ENCODE measurements around the gene SULT1C4. TPM values are rescaled to one million over a fixed set of nuclear protein-coding genes. Genes with fewer than 3 reads are reported as not detected.

Gene SULT1C4
- polyA plus RNA-seq, 1 of the 3 experiments (the other 2 are of a cell fraction) = 0.18 TPM

DNA sequence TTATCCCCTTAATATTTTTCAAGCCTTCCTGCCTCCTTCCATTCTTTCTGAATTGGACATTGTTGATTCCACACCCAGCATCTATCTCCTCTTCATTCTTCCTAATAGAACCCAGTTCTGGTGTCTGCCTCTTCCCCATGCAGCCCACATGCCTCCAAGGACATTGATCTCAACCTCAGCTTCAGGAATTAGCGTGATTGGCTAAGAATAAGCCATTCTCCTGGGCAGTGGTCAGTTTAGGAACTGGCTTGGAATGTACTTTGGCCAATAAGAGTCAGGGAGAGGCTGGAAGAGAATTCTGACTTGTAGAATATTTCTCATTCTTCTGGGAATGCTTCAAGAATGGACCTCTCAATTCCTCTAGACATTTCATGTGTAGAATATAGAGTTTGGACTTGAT, 45.3 kb downstream of the SULT1C4 start:
- H3K4me3 ChIP-seq (ENCODE audit: low read depth in 2 of 2, low read length in 1 of 2) = no peak overlapping the region
- TF ChIP-seq YY1 (IDR thresholded peaks at IDR 0.05; ENCODE audit: low read depth) (no peak), SMC3 (IDR thresholded peaks at IDR 0.05; ENCODE audit: low read depth, low read length) (no peak), RXRA (IDR thresholded peaks at IDR 0.05; ENCODE audit: borderline replicate concordance, low read depth) (no peak), FOXM1 (IDR thresholded peaks at IDR 0.05; ENCODE audit: low read depth) (no peak), GABPA (IDR thresholded peaks at IDR 0.05; ENCODE audit: low read depth) (no peak), NRF1 (IDR thresholded peaks at IDR 0.05; ENCODE audit: low read depth, low read length) (no peak), MEF2A (IDR thresholded peaks at IDR 0.05; ENCODE audit: borderline replicate concordance, low read depth) (no peak), RFX5 (IDR thresholded peaks at IDR 0.05; ENCODE audit: low read length) (no peak), EP300 (IDR thresholded peaks at IDR 0.05; ENCODE audit: borderline replicate concordance in 1 of 2, low read depth in 1 of 2, low read length in 1 of 2) (no peak), RCOR1 (IDR thresholded peaks at IDR 0.05; ENCODE audit: low read length) (no peak)
- TF ChIP-seq, protein P1, sequence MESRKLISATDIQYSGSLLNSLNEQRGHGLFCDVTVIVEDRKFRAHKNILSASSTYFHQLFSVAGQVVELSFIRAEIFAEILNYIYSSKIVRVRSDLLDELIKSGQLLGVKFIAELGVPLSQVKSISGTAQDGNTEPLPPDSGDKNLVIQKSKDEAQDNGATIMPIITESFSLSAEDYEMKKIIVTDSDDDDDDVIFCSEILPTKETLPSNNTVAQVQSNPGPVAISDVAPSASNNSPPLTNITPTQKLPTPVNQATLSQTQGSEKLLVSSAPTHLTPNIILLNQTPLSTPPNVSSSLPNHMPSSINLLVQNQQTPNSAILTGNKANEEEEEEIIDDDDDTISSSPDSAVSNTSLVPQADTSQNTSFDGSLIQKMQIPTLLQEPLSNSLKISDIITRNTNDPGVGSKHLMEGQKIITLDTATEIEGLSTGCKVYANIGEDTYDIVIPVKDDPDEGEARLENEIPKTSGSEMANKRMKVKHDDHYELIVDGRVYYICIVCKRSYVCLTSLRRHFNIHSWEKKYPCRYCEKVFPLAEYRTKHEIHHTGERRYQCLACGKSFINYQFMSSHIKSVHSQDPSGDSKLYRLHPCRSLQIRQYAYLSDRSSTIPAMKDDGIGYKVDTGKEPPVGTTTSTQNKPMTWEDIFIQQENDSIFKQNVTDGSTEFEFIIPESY (IDR thresholded peaks at IDR 0.05; ENCODE audit: borderline replicate concordance, low read depth) = no peak
- TF ChIP-seq, protein P2, sequence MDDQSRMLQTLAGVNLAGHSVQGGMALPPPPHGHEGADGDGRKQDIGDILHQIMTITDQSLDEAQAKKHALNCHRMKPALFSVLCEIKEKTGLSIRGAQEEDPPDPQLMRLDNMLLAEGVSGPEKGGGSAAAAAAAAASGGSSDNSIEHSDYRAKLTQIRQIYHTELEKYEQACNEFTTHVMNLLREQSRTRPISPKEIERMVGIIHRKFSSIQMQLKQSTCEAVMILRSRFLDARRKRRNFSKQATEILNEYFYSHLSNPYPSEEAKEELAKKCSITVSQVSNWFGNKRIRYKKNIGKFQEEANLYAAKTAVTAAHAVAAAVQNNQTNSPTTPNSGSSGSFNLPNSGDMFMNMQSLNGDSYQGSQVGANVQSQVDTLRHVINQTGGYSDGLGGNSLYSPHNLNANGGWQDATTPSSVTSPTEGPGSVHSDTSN (IDR thresholded peaks at IDR 0.05) = no peak
- H4K20me1 ChIP-seq (ENCODE audit: insufficient read depth) = no peaks in the 10 kb centered on the region
- no peak overlapping the region for H3K9ac ChIP-seq
- no peaks in the 10 kb centered on the region for H3K4me1 ChIP-seq (ENCODE audit: control insufficient read depth in 1 of 2, insufficient read depth in 2 of 2, low read depth in 1 of 2, low read length in 1 of 2)
- no peaks in the 10 kb centered on the region for H3K36me3 ChIP-seq (replicated peaks in 1 of 2; ENCODE audit: control insufficient read depth in 1 of 2, insufficient read depth in 2 of 2, low read length in 1 of 2)
- H3K9me2 ChIP-seq = no peaks in the 10 kb centered on the region
- ChIA-PET CTCF (no interaction called here), POLR2A (no interaction called here)
- H3F3A ChIP-seq (replicated peaks; ENCODE audit: insufficient read depth) = no peaks in the 10 kb centered on the region
- 38% methylated on average over 1 of the region's 1 CpG for WGBS (ENCODE audit: low lambda C conversion rate)
- H3K79me2 ChIP-seq (ENCODE audit: insufficient read depth) = no peaks in the 10 kb centered on the region
- H3K9me3 ChIP-seq = no peaks in the 10 kb centered on the region
- no peak overlapping the region for H3K4me2 ChIP-seq
- H2AFZ ChIP-seq (ENCODE audit: low read depth) = no peak overlapping the region
- no peak overlapping the region for H3K27ac ChIP-seq (ENCODE audit: low read depth in 2 of 2, low read length in 1 of 2)
- H3K27me3 ChIP-seq (ENCODE audit: insufficient read depth) = no peaks in the 10 kb centered on the region
- no peak for DNase-seq

DNA sequence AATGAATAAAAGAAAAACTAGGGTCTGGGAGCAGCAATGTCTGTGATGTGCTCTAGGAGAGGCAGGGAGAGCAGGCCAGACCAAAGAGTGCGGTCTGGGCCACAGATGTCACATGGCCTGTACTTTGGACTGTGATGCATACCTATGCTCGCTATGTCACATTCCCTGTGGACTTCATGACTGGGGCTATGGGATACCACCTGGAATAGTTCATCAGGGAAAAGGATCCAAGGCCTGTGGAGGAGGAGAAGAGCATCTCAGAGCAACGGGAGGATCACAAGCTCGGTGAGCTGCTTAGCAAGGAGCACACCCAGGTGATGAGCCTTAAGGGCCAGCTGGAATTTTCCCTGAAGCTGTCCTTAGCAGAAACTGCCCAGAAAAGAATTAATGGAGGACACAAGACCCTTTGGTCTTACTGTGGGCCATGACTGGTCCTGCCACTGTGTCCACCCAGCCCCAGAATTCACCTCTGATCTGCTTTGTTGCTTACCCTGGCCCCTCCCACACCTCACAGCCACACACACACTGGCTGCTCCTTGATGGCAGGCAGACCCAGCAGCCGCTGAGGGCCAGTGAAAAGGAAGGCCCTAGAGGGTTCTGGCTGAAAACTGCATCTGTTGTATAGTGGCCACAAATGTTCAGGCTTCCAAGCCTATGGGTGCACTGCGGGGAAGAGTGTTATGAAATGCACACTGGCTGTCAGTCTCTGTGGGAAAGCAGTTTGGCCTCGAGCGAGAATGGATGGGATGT, 45.9 kb downstream of the SULT1C4 start:
- H3K4me3 ChIP-seq (ENCODE audit: low read depth in 2 of 2, low read length in 1 of 2) = no peak overlapping the region
- no peaks in the 10 kb centered on the region for H3K27me3 ChIP-seq (ENCODE audit: insufficient read depth)
- CTCF ChIA-PET = no interaction called here
- no peak for TF ChIP-seq MXI1 (IDR thresholded peaks at IDR 0.05; ENCODE audit: low read depth, low read length)
- no peak for TF ChIP-seq TAF1 (IDR thresholded peaks at IDR 0.05; ENCODE audit: borderline replicate concordance, low read depth, low read length)
- TF ChIP-seq EP300 (IDR thresholded peaks at IDR 0.05; ENCODE audit: borderline replicate concordance in 1 of 2, low read depth in 1 of 2, low read length in 1 of 2) = no peak
- no peak for TF ChIP-seq RXRA (IDR thresholded peaks at IDR 0.05; ENCODE audit: borderline replicate concordance, low read depth)
- TF ChIP-seq CHD2 (IDR thresholded peaks at IDR 0.05; ENCODE audit: low read length, partially characterized antibody) = no peak
- TF ChIP-seq ELF1 (IDR thresholded peaks at IDR 0.05) = no peak
- TF ChIP-seq, protein P2 (IDR thresholded peaks at IDR 0.05) = no peak
- no peak for TF ChIP-seq GATA2 (CRISPR knock-in tag; IDR thresholded peaks at IDR 0.05)
- H3K4me1 ChIP-seq (ENCODE audit: control insufficient read depth in 1 of 2, insufficient read depth in 2 of 2, low read depth in 1 of 2, low read length in 1 of 2) = no peaks in the 10 kb centered on the region
- H3K4me2 ChIP-seq = no peak overlapping the region
- 87% methylated on average over 8 of the region's 8 CpGs for WGBS (ENCODE audit: low lambda C conversion rate)
- H3K9ac ChIP-seq = no peak overlapping the region
- no peaks in the 10 kb centered on the region for H3K36me3 ChIP-seq (replicated peaks in 1 of 2; ENCODE audit: control insufficient read depth in 1 of 2, insufficient read depth in 2 of 2, low read length in 1 of 2)
- H3F3A ChIP-seq (replicated peaks; ENCODE audit: insufficient read depth) = no peaks in the 10 kb centered on the region
- H3K79me2 ChIP-seq (ENCODE audit: insufficient read depth) = no peaks in the 10 kb centered on the region
- no peaks in the 10 kb centered on the region for H3K9me2 ChIP-seq
- no peaks in the 10 kb centered on the region for H3K9me3 ChIP-seq
- no peak overlapping the region for H2AFZ ChIP-seq (ENCODE audit: low read depth)
- H3K27ac ChIP-seq (ENCODE audit: low read depth in 2 of 2, low read length in 1 of 2) = no peak overlapping the region
- DNase-seq = no peak
- POLR2A ChIA-PET = no interaction called here
- H4K20me1 ChIP-seq (ENCODE audit: insufficient read depth) = no peaks in the 10 kb centered on the region
